Measurements from ENCODE around the gene UBASH3B. TPM values are rescaled to one million over a fixed set of nuclear protein-coding genes. Genes with fewer than 3 reads are reported as not detected.

UBASH3B gene
- total and polyA plus RNA-seq, 11 donors: 0.72 to 19.0 (median 1.7) TPM

DNA sequence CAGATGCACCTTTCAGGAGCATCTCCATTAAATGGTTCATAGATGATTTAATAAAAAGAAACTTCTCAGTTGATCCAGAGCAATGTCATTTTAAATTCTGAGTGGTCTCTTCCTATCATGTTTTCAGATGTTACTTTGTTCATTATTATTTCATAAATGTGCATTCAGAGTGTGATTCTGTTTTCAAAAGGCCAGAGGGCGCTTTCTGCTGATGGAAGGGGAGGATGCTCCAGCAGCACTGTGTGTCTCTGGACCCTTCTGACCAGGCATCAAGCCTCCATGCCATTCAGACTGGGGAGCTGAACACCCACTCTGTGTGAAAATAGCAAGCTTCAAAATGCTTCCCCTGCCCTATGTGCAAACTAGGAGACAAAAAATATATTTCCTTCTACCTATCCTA, 158.9 kb downstream of the UBASH3B start:
- 89 to 98% (median 94%) methylated on average over 1 of the region's 1 CpG for WGBS, 4 donors
- ATAC-seq: no peak
- H3K36me3 ChIP-seq: peaks cover 0 to 17% (median 0%) of the 10 kb centered on the region in 9 donors
- intact Hi-C loops (cut with DNase I): no loop called here
- no peaks in the 10 kb centered on the region for H3K27me3 ChIP-seq
- H3K4me1 ChIP-seq: peaks cover 0 to 17% (median 5%) of the 10 kb centered on the region in 12 donors
- H3K27ac ChIP-seq: peak overlapping the region in 1 of 12 donors; percentile 35
- peaks cover 0 to 2% (median 0%) of the 10 kb centered on the region in 12 donors for H3K9me3 ChIP-seq
- TF ChIP-seq, protein P1, sequence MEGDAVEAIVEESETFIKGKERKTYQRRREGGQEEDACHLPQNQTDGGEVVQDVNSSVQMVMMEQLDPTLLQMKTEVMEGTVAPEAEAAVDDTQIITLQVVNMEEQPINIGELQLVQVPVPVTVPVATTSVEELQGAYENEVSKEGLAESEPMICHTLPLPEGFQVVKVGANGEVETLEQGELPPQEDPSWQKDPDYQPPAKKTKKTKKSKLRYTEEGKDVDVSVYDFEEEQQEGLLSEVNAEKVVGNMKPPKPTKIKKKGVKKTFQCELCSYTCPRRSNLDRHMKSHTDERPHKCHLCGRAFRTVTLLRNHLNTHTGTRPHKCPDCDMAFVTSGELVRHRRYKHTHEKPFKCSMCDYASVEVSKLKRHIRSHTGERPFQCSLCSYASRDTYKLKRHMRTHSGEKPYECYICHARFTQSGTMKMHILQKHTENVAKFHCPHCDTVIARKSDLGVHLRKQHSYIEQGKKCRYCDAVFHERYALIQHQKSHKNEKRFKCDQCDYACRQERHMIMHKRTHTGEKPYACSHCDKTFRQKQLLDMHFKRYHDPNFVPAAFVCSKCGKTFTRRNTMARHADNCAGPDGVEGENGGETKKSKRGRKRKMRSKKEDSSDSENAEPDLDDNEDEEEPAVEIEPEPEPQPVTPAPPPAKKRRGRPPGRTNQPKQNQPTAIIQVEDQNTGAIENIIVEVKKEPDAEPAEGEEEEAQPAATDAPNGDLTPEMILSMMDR (IDR thresholded peaks at IDR 0.05): peak in 3 of 12 donors; percentile 11 to 23 (median 12)
- no peak for TF ChIP-seq POLR2A (IDR thresholded peaks at IDR 0.05)
- no peak for DNase-seq
- no peak overlapping the region for H3K4me3 ChIP-seq

- Histone ChIP-seq H3K36me3 (peaks cover 0 to 6% (median 0%) of the 10 kb centered on the region in 9 donors), H3K4me3 (no peak overlapping the region), H3K4me1 (peaks cover 0 to 16% (median 5%) of the 10 kb centered on the region in 12 donors), H3K27me3 (no peaks in the 10 kb centered on the region), H3K9me3 (peaks cover 0 to 9% (median 0%) of the 10 kb centered on the region in 12 donors), H3K27ac (peak overlapping the region in 2 of 12 donors; percentile 28 to 68)
- intact Hi-C loops (cut with DNase I): no loop called here
- no peak for ATAC-seq
- no peak for DNase-seq
- WGBS, 4 donors: 79 to 92% (median 85%) methylated on average over 5 of the region's 5 CpGs
- TF ChIP-seq, protein P1 (IDR thresholded peaks at IDR 0.05): no peak
- TF ChIP-seq POLR2A (IDR thresholded peaks at IDR 0.05): no peak
Measured at GRCh38 chr11:122815900-122816299, 160.4 kb downstream of the UBASH3B start.

- WGBS, 4 donors: 38 to 55% (median 41%) methylated on average over 8 of the region's 8 CpGs
- intact Hi-C loops (cut with DNase I): no loop called here
- peak overlapping the region in 8 of 12 donors; percentile 5 to 68 (median 38) for H3K27ac ChIP-seq
- TF ChIP-seq, protein P1 (IDR thresholded peaks at IDR 0.05): no peak
- no peak for TF ChIP-seq POLR2A (IDR thresholded peaks at IDR 0.05)
- no peaks in the 10 kb centered on the region for H3K36me3 ChIP-seq
- H3K27me3 ChIP-seq: no peaks in the 10 kb centered on the region
- peaks cover 0 to 9% (median 0%) of the 10 kb centered on the region in 12 donors for H3K9me3 ChIP-seq
- H3K4me1 ChIP-seq: peaks cover 0 to 16% (median 5%) of the 10 kb centered on the region in 12 donors
- peak in 1 of 5 donors; percentile 13 for DNase-seq
- ATAC-seq: peak in 3 of 4 donors; percentile 55 to 82 (median 64)
- no peak overlapping the region for H3K4me3 ChIP-seq
Measured at GRCh38 chr11:122816761-122817520, 161.4 kb downstream of the UBASH3B start.

DNA sequence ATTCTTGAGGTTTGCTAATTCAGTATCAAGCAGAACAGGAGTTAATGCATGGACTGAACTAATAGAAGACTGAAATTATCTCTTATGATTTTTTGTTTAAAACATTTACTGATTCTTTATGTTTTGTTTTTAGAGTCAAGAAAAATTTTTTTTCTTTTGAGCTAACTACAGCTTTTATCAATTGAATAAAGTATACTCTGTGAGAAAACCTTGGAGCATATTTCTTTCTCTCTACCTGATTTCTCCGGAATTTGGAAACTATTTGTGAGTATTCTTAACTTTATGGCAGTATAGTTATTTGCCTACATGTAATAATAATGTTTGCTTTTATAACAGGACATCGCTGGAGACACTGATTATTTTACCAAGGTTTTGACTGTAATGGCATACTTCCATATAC, 164.6 kb downstream of the UBASH3B start:
- no peak for TF ChIP-seq POLR2A (IDR thresholded peaks at IDR 0.05)
- TF ChIP-seq, protein P1 (IDR thresholded peaks at IDR 0.05): no peak
- ATAC-seq (no peak), DNase-seq (no peak)
- Histone ChIP-seq H3K4me1 (peaks cover 0 to 16% (median 4%) of the 10 kb centered on the region in 12 donors), H3K4me3 (no peak overlapping the region), H3K27me3 (no peaks in the 10 kb centered on the region), H3K27ac (no peak overlapping the region), H3K36me3 (no peaks in the 10 kb centered on the region), H3K9me3 (peaks cover 0 to 9% (median 0%) of the 10 kb centered on the region in 12 donors)
- intact Hi-C loops (cut with DNase I): no loop called here
- WGBS, 4 donors: 68 to 92% (median 84%) methylated on average over 2 of the region's 2 CpGs
